ENCODE data around the gene LTBP4.

LTBP4 gene

GRCh38 chr19:40597329-40597838, 3.8 kb upstream of the LTBP4 start:
- no peaks in the 10 kb centered on the region for H3K36me3 ChIP-seq (ENCODE audit: insufficient read depth)
- H3K79me2 ChIP-seq (ENCODE audit: insufficient read depth, low read depth): no peaks in the 10 kb centered on the region
- H3K9ac ChIP-seq: no peak overlapping the region
- TF ChIP-seq, protein P1, sequence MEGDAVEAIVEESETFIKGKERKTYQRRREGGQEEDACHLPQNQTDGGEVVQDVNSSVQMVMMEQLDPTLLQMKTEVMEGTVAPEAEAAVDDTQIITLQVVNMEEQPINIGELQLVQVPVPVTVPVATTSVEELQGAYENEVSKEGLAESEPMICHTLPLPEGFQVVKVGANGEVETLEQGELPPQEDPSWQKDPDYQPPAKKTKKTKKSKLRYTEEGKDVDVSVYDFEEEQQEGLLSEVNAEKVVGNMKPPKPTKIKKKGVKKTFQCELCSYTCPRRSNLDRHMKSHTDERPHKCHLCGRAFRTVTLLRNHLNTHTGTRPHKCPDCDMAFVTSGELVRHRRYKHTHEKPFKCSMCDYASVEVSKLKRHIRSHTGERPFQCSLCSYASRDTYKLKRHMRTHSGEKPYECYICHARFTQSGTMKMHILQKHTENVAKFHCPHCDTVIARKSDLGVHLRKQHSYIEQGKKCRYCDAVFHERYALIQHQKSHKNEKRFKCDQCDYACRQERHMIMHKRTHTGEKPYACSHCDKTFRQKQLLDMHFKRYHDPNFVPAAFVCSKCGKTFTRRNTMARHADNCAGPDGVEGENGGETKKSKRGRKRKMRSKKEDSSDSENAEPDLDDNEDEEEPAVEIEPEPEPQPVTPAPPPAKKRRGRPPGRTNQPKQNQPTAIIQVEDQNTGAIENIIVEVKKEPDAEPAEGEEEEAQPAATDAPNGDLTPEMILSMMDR (conservative IDR thresholded peaks at IDR 0.05; ENCODE audit: low read depth, low read length): no peak
- H3K4me1 ChIP-seq (ENCODE audit: low read depth, poor library complexity, severe bottlenecking): peaks cover 54% of the 10 kb centered on the region
- no peak overlapping the region for H3K27ac ChIP-seq
- H3K27me3 ChIP-seq (ENCODE audit: insufficient read depth, low read depth): peaks cover 54% of the 10 kb centered on the region
- peak overlapping the region; percentile 83; the same call in 1 of the 2 replicates for H3K4me2 ChIP-seq
- no peaks in the 10 kb centered on the region for H4K20me1 ChIP-seq (ENCODE audit: insufficient read depth)
- no peak overlapping the region for H3K4me3 ChIP-seq (IDR thresholded peaks at IDR 0.05; ENCODE audit: insufficient read depth, low read depth, low read length)
- H2AFZ ChIP-seq (ENCODE audit: low read depth): no peak overlapping the region

GRCh38 chr19:40598121-40598917, 2.9 kb upstream of the LTBP4 start:
- peaks cover 54% of the 10 kb centered on the region for H3K27me3 ChIP-seq (ENCODE audit: insufficient read depth, low read depth)
- H4K20me1 ChIP-seq (ENCODE audit: insufficient read depth): no peaks in the 10 kb centered on the region
- H3K4me1 ChIP-seq (ENCODE audit: low read depth, poor library complexity, severe bottlenecking): peaks cover 59% of the 10 kb centered on the region
- TF ChIP-seq, protein P1 (conservative IDR thresholded peaks at IDR 0.05; ENCODE audit: low read depth, low read length): peak; percentile 99
- H3K36me3 ChIP-seq (ENCODE audit: insufficient read depth): no peaks in the 10 kb centered on the region
- peak overlapping the region; percentile 32; the same call in 1 of the 2 replicates for H2AFZ ChIP-seq (ENCODE audit: low read depth)
- no peaks in the 10 kb centered on the region for H3K79me2 ChIP-seq (ENCODE audit: insufficient read depth, low read depth)
- no peak overlapping the region for H3K4me3 ChIP-seq (IDR thresholded peaks at IDR 0.05; ENCODE audit: insufficient read depth, low read depth, low read length)
- peak overlapping the region; percentile 74 for H3K4me2 ChIP-seq
- H3K9ac ChIP-seq: no peak overlapping the region
- H3K27ac ChIP-seq: no peak overlapping the region

- Histone ChIP-seq H4K20me1 (ENCODE audit: insufficient read depth) (no peaks in the 10 kb centered on the region), H3K4me1 (ENCODE audit: low read depth, poor library complexity, severe bottlenecking) (peaks cover 62% of the 10 kb centered on the region), H3K9ac (no peak overlapping the region), H3K4me3 (IDR thresholded peaks at IDR 0.05; ENCODE audit: insufficient read depth, low read depth, low read length) (no peak overlapping the region), H3K79me2 (ENCODE audit: insufficient read depth, low read depth) (no peaks in the 10 kb centered on the region), H3K4me2 (peak overlapping the region; percentile 74; the same call in 1 of the 2 replicates), H3K27me3 (ENCODE audit: insufficient read depth, low read depth) (peaks cover 54% of the 10 kb centered on the region), H2AFZ (ENCODE audit: low read depth) (no peak overlapping the region), H3K36me3 (ENCODE audit: insufficient read depth) (no peaks in the 10 kb centered on the region), H3K27ac (no peak overlapping the region)
- TF ChIP-seq, protein P1 (conservative IDR thresholded peaks at IDR 0.05; ENCODE audit: low read depth, low read length): no peak; the same call in none of the 2 replicates
Measured at GRCh38 chr19:40598918-40599307, 2.3 kb upstream of the LTBP4 start.

DNA sequence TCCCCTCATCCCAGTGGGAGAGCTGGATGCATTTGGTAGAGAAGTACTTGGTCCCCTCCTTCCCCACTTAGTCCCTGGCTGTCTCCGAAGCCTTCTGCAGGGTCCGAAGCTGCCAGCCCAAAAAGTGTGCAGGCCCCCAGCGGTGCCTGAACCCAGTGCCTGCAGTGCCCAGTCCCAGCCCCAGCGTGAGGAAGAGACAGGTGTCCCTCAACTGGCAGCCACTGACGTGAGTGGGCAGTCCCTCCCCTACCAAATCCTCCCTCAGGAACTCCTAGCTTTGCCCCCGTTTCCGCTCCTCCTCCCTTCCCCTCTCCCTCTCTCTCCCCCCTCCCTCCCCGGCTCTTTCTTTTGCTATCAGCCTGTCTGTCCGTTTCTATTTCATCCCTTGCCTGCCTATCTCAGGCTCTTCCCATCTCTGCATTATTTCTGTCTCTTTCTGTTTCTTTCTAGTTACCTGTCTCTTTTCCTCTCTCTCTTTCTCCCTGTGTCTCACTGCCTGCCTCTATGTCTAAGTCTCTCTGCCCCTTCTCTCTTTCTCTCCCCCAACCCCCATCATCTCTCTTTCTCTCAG, 1.8 kb upstream of the LTBP4 start:
- no peak overlapping the region for H3K9ac ChIP-seq
- H3K4me1 ChIP-seq (ENCODE audit: low read depth, poor library complexity, severe bottlenecking): peaks cover 65% of the 10 kb centered on the region
- TF ChIP-seq, protein P1 (conservative IDR thresholded peaks at IDR 0.05; ENCODE audit: low read depth, low read length): no peak
- H3K4me2 ChIP-seq: 0 out of 2 replicates have a peak overlapping the region, but pooled peaks have one; percentile 13
- no peak overlapping the region for H2AFZ ChIP-seq (ENCODE audit: low read depth)
- no peak overlapping the region for H3K4me3 ChIP-seq (IDR thresholded peaks at IDR 0.05; ENCODE audit: insufficient read depth, low read depth, low read length)
- H3K27me3 ChIP-seq (ENCODE audit: insufficient read depth, low read depth): peaks cover 54% of the 10 kb centered on the region
- H3K79me2 ChIP-seq (ENCODE audit: insufficient read depth, low read depth): no peaks in the 10 kb centered on the region
- H3K36me3 ChIP-seq (ENCODE audit: insufficient read depth): no peaks in the 10 kb centered on the region
- H4K20me1 ChIP-seq (ENCODE audit: insufficient read depth): no peaks in the 10 kb centered on the region
- H3K27ac ChIP-seq: no peak overlapping the region

Measured in KMS-11 (cell line).